ENCODE measurements around the gene LRRC15.

LRRC15 gene

GRCh38 chr3:194350726-194351071 is 18.8 kb downstream of the LRRC15 start:
- no peak for DNase-seq (ENCODE audit: low read depth)
- H3K4me3 ChIP-seq (ENCODE audit: low read depth, low read length): no peak overlapping the region

GRCh38 chr3:194348354-194348753 is 21.2 kb downstream of the LRRC15 start:
- DNase-seq (ENCODE audit: low read depth): no peak
- TF ChIP-seq CTCF (IDR thresholded peaks at IDR 0.05; ENCODE audit: insufficient read depth, low read depth, low read length, missing control alignments): no peak
- no peak overlapping the region for H3K4me3 ChIP-seq (ENCODE audit: low read depth, low read length)

More at GRCh38 chr3:194350726-194351071, 18.8 kb downstream of the LRRC15 start:
- TF ChIP-seq CTCF (IDR thresholded peaks at IDR 0.05; ENCODE audit: insufficient read depth, low read depth, low read length, missing control alignments): no peak

- no peak for DNase-seq (ENCODE audit: low read depth)
- no peak for TF ChIP-seq CTCF (IDR thresholded peaks at IDR 0.05; ENCODE audit: insufficient read depth, low read depth, low read length, missing control alignments)
- no peak overlapping the region for H3K4me3 ChIP-seq (ENCODE audit: low read depth, low read length)
Observed at GRCh38 chr3:194346621-194347020, 22.9 kb downstream of the LRRC15 start.

- no peak for DNase-seq (ENCODE audit: low read depth)
- H3K4me3 ChIP-seq (ENCODE audit: low read depth, low read length): no peak overlapping the region
- TF ChIP-seq CTCF (IDR thresholded peaks at IDR 0.05; ENCODE audit: insufficient read depth, low read depth, low read length, missing control alignments): no peak
Observed at GRCh38 chr3:194346035-194346434, 23.5 kb downstream of the LRRC15 start.

- DNase-seq (ENCODE audit: low read depth): peak; percentile 65
- no peak overlapping the region for H3K4me3 ChIP-seq (ENCODE audit: low read depth, low read length)
- peak; percentile 97 for TF ChIP-seq CTCF (IDR thresholded peaks at IDR 0.05; ENCODE audit: insufficient read depth, low read depth, low read length, missing control alignments)
Observed at GRCh38 chr3:194344012-194344411, 25.5 kb downstream of the LRRC15 start.

GRCh38 chr3:194343561-194343893 is 26.0 kb downstream of the LRRC15 start:
- no peak for TF ChIP-seq CTCF (IDR thresholded peaks at IDR 0.05; ENCODE audit: insufficient read depth, low read depth, low read length, missing control alignments)
- DNase-seq (ENCODE audit: low read depth): no peak
- H3K4me3 ChIP-seq (ENCODE audit: low read depth, low read length): no peak overlapping the region

- TF ChIP-seq CTCF (IDR thresholded peaks at IDR 0.05; ENCODE audit: insufficient read depth, low read depth, low read length, missing control alignments): no peak
- no peak overlapping the region for H3K4me3 ChIP-seq (ENCODE audit: low read depth, low read length)
Observed at GRCh38 chr3:194342861-194343560, 26.5 kb downstream of the LRRC15 start.

More at GRCh38 chr3:194342861-194343560, 26.5 kb downstream of the LRRC15 start:
- no peak for DNase-seq (ENCODE audit: low read depth)
